Adrenal gland (tissue), 5 donors: ENCODE results near the gene GRHL3.

Experiments
- CTCF ChIP-seq, 6 experiments: fragments of 450-650 bp in 4 of 6; fragments of 200-600 bp in 2 of 6; sonication (generic) in 1 of 6; IDR thresholded peaks; 1 replicate in 5 of 6; 2 replicates in 1 of 6; pipeline versions ENCODE4 v1.5.1 to v1.8.0; 2016 to 2021; ENCODE audit warnings: antibody characterized with exemption in 6 of 6, mild to moderate bottlenecking in 2 of 6, moderate library complexity in 1 of 6
- POLR2A ChIP-seq, 2 donors: fragments of 450-650 bp; IDR thresholded peaks; one replicate each; pipeline ENCODE4 v1.6.1; 2017; ENCODE audit warnings: antibody characterized with exemption in 2 of 2, mild to moderate bottlenecking in 2 of 2, moderate library complexity in 1 of 2
- donor health status: DM: no; HTN: no; CAD: no.

GRCh38 chr1:24392604-24392946 is 73.4 kb downstream of the GRHL3 start:
- TF ChIP-seq CTCF (IDR thresholded peaks at IDR 0.05) (peak in 1 of 6 experiments; percentile 7), POLR2A (IDR thresholded peaks at IDR 0.05) (no peak)
